Right renal cortex interstitium (tissue), 3 donors: ENCODE data around the gene ATG4A. TPM values are rescaled to one million over a fixed set of nuclear protein-coding genes. Genes with fewer than 3 reads are reported as not detected.

Source experiments
- DNase-seq, 3 donors: peaks; one replicate each; pipeline ENCODE4 v3.0.0-alpha.2; 2013; ENCODE audit warnings: low read depth in 3 of 3, low spot score in 2 of 3
- polyA plus RNA-seq, 3 donors: library from polyadenylated mRNA; unstranded; fragments of 120-200 nt; gene quantifications; one replicate each; pipeline ENCODE4 v1.2.1, GENCODE V29; 2013; ENCODE audit not compliant: insufficient read length in 3 of 3

ATG4A gene
- polyA plus RNA-seq, 3 donors: 12.3 to 14.3 (median 12.3) TPM

DNA sequence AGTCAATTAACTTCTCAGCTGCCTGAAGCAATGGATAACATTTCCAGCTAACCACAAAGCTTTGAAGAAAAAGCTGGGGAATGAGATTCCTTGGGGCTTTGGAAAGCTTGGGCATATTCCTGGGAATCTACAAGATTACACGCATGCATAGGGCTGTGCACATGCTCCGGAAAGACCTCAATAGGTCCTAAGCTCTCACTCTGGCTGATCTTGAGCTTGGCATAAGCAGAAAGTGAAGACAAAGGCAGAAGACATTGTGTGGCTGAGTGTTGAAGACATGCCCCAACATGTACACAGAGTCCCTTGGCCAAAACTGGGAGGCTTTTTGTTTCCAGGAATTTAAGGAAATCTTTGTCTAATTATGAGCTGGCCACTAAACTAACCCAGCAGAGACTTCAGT, 31.2 kb downstream of the ATG4A start:
- no peak for DNase-seq

DNA sequence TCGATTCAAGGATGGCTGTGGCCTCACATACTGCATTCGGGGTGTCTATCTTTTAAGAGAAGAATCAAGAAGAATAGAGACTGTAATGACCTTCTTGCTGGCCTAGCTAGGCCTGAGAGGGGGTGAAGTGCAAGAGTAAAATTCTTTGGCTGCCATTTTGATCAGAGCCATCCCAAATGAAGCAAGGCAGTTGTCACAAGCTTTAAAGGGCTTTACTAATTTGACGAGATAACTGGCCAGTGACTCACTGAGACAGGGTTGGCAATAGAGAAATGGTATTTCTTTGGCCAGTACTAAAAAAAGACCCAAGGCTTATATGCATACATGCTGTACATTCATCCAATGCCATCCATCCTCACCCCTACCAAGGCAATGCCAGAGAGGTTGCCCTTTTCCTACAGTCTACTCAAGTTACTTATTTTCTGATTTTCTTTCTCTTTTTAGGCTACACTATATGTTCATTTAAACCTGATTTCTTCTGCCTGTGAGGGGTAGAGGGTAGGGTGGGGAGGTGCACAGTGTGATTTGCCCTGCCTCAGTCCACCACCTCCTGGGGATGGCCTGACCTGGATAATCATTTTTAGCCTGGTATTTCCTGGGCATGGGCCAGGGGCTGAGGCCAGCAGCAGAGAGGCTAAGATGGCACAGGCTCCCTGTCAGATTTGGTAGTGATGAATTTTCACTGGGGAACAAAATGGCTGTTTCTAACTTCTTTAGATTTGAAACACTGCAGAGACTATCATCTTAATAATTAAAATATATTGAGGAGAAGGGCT, 32.2 kb downstream of the ATG4A start:
- no peak for DNase-seq

DNA sequence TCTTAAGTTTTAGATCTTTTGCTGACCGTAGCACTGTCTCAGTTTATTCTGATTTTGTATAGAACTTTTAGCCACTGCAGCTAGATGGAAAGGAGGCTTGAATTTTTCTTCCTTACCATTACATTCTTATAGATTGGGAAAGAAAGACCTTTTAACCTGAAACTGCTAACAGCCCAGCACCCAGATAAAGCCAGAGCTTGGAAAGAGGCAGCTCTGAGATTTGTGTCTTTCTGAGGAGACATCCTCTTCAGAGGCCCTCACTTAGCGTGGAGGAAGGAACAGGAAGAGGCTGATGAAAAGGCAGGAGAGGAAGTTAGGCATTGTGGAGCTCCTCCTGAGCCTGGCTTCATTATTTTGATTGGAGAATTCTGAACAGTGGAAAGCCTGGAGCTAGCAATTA, 35.1 kb downstream of the ATG4A start:
- no peak for DNase-seq

DNA sequence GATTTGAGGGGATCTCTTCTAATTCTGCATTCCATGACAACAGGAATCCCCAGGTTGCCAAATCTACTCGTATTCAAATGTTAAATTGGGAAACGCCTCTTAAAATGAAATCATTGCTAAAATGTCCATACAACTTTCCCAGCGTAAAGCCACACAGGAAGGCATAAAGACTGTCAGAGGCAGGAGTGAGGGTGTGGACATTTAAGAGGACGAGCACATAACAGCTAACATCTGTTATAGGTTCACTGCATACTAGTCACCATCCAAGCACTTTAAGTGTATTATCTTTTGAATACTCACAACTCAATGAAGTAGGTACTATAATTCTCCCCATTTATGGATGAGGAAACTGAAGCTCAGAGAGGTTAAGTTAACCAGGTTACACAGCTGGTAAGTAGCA, 35.6 kb downstream of the ATG4A start:
- DNase-seq: no peak

DNA sequence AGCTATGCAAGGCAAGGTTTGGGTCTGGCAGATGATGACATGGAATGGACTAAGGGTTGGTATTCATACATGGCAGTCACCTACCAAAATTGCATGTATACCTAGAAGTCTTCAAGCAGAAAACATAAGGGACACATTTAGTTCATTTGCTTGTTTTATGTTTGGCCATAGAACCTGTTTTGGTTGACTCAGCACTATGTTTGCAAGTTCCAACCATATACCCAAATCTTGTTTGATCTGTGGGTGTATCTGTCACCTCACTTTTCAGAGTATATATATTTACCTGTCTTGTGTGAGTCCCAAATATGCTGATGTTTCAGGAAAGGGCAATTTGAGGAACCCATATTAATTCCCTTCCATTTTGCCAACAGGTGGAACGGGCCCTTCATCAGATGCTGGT, 39.3 kb downstream of the ATG4A start:
- DNase-seq: no peak

DNA sequence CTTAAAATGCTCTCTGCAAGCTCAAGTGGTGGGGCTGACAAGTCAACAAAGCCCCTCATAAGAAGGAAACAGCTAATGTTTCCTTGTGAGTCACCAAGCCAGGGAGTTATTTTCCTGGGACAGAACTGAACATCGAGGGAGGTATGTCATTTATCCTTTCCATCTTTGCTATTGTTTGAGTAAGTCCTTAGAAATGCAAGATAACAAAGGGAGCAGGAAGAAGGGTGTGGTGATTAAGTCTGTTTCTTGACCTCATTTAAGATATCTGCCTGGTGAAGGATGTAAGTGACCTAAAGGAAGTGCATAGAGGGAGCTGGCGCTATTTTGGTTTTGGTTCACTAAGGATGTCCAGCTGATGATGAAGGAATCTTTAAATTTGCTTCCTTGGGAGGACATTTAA, 39.9 kb downstream of the ATG4A start:
- DNase-seq: no peak

DNA sequence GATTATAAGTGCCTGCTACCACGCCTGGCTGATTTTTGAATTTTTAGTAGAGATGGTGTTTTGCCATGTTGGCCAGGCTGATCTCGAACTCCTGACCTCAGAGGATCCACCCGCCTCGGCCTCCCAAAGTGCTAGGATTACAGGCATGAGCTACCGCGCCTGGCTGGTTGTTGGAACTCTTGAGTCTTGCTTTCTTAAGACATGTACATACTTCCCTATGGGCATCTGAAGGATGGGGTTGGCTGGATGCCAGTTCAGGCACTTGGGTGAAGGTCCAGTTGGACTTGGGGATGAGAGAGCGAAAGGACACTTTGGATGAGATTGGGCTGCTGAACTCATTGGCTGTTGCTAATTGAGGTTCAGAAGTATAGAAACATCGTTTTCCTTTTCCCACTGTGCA, 40.5 kb downstream of the ATG4A start:
- DNase-seq: no peak

DNA sequence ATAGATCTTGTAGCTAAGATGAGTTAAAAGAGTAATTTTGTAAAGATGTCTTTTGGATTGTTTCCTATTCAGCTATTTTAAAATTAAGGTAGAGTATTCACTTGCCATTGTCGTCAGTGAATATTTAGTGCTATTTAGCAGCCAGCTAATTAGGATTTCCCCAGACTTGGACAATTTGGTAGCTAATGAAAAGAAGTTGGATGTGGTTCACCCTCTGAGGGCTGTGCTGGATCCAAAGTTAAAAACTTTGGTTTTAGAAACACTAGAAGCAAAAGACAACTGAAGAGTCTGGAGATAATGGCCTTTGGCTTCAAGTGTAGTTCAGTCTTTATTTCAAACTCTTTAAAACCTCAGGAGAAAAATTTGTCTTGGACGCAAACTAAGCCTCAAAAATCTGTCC, 41.3 kb downstream of the ATG4A start:
- no peak for DNase-seq

DNA sequence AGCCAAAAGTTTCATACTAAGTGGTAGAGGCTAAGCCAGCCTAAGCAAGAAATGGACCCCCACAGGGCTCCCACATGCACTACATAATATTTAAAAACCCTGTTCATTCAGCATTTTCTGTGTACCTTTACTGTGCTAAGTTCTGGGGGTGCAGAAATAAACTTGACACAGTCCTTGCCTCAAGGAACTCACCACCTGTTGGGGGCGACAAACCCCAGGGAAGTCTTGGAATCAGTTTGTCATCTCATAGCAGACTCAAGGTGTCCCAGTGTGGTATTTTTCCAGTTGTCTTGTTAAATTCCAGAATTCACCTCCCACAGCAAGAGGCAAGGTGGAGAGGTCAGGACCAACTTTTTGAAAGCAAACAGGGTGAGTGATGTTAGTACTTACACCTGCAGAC, 43.1 kb downstream of the ATG4A start:
- no peak for DNase-seq

DNA sequence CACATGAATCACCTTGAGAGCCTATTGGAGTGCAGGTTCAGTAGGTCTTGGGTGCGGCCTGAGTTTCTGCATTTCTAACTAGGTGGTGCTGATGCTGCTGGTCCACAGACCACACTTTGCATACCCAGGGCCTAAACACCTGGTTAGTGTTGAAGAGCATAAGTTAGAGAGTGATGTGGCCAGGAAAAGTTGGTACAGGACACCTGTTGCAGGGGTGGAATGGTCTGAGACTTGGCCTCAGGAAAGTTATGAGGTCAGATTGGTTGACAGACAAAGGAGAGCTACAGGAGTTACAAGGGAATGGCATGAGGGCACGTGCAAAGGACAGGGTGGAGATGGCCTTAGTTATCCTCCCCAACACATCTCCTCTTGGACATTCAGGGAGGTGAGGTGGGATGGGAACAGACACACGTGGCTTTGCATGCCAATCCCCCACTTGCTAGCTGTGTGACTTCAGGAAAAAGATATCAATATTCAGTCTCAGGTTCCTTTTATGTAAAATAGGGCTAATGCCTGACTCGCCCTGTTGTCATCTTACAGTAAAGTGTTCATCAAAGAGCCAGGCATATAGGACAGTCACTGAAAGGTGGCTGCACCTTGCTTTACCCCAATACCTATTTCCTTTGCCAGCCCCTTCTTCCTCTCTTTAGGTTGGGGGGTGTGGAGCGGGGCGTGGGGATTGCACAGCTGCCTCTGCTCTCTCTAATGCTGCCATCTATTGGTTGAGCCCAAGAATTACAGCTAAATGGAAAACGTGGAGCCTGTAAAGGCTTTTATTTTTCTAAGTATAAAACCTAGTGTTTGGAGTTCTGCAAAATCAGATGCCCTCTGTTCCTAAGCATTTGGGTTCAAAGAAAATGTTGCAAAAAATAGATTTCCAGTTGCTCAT, 47.5 kb downstream of the ATG4A start:
- DNase-seq: no peak

DNA sequence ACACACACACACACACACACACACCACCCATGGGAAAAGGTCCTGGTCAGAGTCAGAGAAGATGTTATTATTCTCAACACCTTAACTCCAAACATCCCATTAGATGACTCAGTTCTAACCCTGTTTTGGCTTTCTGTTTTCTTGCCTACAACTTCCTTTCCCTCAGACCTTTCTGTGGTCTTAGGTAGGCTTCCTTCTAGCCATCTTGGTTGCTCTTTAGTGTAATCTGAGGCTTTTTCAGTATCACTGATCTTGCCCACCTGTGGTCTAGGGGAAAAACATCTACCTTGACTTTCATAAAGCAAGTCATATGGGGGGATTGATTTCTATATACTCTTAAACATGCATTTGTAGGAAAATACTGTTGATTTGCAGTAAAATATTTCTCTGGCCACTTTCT, 56.9 kb downstream of the ATG4A start:
- no peak for DNase-seq

DNA sequence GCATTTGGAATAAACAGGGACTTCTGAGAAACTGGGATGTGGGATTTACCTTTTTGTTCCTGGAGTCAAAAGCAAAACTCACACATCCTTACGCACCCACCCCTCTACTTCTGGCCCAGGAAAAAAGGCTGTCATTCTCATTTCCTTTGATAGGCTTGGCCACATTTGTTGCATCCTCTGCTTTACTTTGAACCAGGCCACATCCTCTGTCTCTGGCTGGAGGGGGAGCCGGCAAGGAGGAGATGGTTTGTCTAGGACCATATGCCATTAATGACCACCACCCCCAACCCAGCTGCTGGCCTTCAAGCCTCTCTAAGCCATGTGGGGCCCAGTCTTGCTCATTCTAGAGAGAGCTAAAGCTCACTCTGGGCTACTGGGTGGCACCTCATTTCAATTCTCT, 64.5 kb downstream of the ATG4A start:
- DNase-seq: no peak

DNA sequence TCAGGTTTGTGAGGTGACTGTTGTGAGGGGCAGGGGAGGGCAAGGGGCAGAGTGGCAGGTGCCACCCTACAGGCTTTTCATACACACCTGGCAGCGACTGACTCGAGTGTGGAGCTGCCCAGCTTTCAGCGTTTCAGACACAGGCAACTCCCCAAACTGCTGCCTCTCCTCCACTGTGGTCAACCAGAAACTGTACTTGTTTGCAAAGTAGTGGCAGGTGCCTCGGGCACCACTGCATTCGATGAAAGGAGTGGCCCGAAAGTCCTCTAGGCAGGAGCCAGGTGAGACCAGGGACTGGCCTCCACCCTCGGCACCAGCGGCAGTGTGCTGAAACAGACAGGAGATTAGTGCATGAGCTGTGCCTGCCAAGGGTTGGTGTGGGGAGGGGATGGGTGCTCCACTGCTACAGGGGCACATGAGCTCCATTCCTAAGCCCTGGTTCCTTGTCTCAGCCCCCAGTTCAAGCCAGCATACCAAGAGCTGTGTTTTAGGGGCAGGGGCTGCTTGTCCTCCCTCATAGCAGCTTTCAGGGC, 65.4 kb downstream of the ATG4A start:
- no peak for DNase-seq

DNA sequence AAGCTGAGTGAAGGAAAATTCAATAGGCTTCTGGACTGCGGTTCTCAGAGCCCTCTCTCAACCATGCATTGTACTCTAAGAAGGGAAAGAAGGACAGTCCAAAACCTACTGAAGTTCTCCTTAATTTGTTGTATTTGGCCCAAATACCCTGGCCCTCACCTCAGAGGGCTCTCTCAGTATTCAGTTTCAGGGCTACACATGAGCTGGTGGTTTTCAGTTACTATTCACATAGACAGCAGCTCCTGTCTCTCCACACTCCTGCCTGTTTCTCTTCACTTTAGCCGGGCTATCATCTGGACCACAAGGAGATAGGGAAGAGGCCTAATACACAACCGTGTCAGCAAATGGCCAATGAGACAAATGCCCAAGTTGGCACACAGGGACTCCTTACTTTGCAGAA, 66.0 kb downstream of the ATG4A start:
- DNase-seq: no peak

DNA sequence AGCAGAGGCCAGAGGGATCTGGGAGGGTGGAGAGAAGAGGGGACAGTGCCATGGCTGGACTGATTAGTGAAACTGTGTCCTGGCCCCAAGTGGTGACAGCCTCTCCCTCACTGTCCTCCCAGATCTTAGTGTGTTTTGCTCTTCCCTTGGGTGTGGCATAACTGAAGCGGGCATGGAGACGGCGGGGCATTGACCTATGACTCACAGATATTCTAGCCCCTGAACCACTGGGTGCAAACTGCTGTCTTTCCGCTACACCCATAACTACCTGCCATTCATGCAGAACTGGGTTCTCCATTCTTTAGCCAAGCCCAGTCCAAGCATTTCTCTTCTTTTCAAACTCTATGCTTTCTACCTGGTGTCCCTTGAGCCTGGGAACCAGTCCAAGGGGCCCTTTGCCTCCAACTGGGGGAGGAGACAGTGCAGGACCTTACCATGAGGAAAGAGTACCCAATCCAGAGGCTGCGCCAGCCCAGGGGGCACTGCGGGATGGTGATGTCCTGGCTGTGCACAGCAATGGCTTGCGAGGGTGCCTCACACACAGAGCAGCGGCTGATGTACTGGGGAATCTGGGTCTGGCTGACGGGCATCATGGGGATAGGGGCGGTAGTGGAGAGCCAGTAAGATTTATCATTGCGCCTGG, 67.6 kb downstream of the ATG4A start:
- DNase-seq: no peak

DNA sequence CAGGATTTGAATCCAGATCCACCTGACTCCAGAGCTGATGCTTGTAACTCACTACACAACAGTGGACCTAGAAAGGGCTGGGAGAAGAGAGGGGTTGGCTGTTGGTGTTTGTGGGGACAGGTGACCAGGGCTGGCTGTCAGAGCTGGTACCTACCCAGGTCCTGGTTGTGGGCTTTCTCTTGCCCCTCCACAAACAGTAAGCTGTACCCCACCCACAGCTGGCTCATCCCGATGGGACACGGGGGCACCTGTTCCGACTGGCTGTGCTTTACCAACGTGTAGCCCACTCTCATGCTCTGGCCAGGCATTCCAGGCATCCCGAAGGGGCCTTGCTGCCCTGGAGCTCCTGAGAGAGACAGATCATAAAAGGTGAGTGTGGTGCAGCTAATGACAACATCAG, 68.7 kb downstream of the ATG4A start:
- DNase-seq: no peak

DNA sequence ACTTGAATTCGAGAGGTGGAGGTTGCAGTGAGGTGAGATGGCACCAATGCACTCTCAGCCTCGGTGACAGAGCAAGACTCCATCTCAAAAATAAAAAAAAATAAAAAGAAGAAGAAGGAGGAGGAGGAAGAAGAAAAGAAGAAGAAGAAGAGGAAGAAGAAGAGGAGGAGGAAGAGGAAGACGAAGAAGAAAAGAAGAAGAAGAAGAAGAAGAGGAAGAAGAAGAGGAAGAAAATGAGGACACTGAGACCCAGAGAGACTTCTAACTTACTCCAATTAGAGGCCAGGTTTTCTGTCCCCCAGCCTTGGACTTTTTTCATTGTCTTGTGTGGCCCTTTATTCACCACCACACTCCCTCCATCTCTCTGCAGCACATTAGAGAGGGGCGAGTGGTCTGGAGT, 70.7 kb downstream of the ATG4A start:
- no peak for DNase-seq

DNA sequence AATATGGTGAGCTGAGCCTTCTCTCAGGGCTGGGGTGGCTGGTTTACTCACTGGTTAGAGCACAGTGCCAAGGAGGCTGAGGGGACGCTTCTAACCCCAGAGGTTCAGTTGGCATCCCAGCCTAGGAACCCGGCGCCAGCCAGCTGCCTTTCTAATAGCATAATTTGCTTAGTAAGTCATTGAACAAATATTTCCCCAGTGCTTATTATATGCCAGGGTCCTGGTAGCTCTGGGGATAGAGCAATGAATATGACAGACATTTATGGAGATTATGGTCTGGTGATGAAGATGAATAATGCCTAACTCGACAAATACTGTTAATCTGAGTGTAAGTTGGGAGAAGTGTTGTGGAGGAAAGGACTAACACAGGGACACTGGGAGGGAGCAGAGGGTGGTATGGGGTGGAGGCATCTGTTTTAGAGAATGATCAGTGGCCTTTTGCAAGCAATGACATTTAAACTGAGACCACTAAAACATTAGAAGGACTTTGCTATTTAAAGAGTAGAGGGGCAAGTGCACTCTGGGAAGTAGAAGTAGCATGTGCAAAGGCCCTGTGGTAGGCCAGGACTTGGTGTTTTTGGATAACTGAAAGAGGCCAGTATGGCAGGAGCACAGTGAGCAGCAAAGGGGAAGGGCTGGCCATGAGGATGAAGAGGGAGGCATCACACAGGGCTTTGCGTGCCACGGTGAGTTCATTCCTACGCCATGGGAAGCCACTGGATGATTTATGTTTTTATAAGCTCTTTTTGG, 71.9 kb downstream of the ATG4A start:
- DNase-seq: no peak

DNA sequence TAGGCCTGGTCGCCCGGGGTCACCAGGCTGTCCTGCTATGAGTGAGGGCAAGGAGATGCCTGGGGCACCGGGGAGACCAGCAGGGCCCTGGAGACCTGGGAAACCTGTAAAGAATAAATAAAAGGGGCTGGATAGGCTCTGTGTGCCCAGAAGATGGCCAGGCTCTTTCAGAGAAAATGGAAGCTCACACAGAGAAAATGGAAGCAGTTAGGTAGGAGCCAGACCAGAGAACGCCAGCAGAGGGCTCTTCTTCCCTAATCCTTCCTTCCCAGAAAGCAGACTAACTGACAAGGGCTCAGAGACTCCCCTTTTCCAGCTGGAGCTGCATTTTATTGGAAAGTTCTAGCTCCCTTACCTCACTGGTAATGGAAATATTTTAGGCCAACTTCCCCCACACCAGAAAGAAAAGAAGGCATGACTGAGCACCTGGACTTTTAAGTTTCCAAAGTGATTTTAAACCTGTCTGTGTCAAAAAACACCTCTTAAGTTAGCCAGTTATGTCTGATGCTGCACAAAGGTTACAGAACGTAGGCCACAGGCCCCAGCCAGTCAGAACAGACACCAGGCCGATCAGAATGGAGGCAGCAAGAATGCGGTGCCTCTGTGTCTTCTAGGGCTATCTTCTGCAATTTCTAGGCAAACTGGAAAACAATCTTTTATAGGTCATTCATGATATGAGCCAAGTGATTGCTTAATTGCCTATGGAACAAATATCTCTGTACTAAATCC, 74.0 kb downstream of the ATG4A start:
- DNase-seq: peak in 1 of 3 donors; percentile 12
